ENCODE results near the gene MIER2.

The MIER2 gene

GRCh38 chr19:293436-294110 is 51.0 kb downstream of the MIER2 start:
- TF ChIP-seq CTCF (conservative IDR thresholded peaks at IDR 0.05) (no peak), ZFX (IDR thresholded peaks at IDR 0.05) (no peak)
- H3K27ac ChIP-seq, result no peak overlapping the region

GRCh38 chr19:292951-293350 is 51.6 kb downstream of the MIER2 start:
- TF ChIP-seq ZFX (IDR thresholded peaks at IDR 0.05), result no peak
- no peak for TF ChIP-seq CTCF (conservative IDR thresholded peaks at IDR 0.05)
- no peak overlapping the region for H3K27ac ChIP-seq

GRCh38 chr19:292281-292884 is 52.2 kb downstream of the MIER2 start:
- H3K27ac ChIP-seq, result no peak overlapping the region
- no peak for TF ChIP-seq CTCF (conservative IDR thresholded peaks at IDR 0.05)
- TF ChIP-seq ZFX (IDR thresholded peaks at IDR 0.05), result no peak

GRCh38 chr19:291561-292280 is 52.9 kb downstream of the MIER2 start:
- TF ChIP-seq ZFX (IDR thresholded peaks at IDR 0.05) (no peak), CTCF (conservative IDR thresholded peaks at IDR 0.05) (no peak)
- no peak overlapping the region for H3K27ac ChIP-seq

- TF ChIP-seq ZFX (IDR thresholded peaks at IDR 0.05), result no peak
- TF ChIP-seq CTCF (conservative IDR thresholded peaks at IDR 0.05), result no peak
- peak within 1 kb of the TSS; percentile 56 for H3K27ac ChIP-seq
These were observed 53.5 kb downstream of the MIER2 start, which contains the start of gene PLPP2 for GRCh38 chr19:291006-291521. PLPP2 (minus strand) TSS chr19:291403; CDS start chr19:291336, 67 bp downstream.

GRCh38 chr19:290372-291005 is 54.1 kb downstream of the MIER2 start:
- TF ChIP-seq CTCF (conservative IDR thresholded peaks at IDR 0.05) (no peak), ZFX (IDR thresholded peaks at IDR 0.05) (no peak)
- peak overlapping the region; percentile 56 for H3K27ac ChIP-seq
